GM10248 (cell line): ENCODE results near the gene ZNF414.

ENCODE experiments used
- CTCF ChIA-PET: fragments of 300-600 bp; sonication (Branson Sonifier 250); formaldehyde crosslinking; extraction: SDS; loops from one replicate; lab custom pipeline; 2021; ENCODE audit warnings: antibody characterized with exemption; lab: Yijun Ruan, JAX
- POLR2A ChIA-PET: fragments of 350-650 bp; sonication (Branson Sonifier 250); formaldehyde crosslinking; extraction: SDS; loops from one replicate; lab custom pipeline; 2020; ENCODE audit warnings: antibody characterized with exemption; lab: Yijun Ruan, JAX
- DNase-seq: peaks from one replicate; pipeline ENCODE4 v3.0.0; 2012; ENCODE audit errors: extremely low spot score
- TF ChIP-seq, protein P1 (sequence below): IDR thresholded peaks from 2 replicates; pipeline ENCODE4 v1.5.1; 2012; ENCODE audit warnings: mild to moderate bottlenecking, low read depth; ENCODE audit errors: extremely low read depth, missing control alignments, control extremely low read depth

The ZNF414 gene

DNA sequence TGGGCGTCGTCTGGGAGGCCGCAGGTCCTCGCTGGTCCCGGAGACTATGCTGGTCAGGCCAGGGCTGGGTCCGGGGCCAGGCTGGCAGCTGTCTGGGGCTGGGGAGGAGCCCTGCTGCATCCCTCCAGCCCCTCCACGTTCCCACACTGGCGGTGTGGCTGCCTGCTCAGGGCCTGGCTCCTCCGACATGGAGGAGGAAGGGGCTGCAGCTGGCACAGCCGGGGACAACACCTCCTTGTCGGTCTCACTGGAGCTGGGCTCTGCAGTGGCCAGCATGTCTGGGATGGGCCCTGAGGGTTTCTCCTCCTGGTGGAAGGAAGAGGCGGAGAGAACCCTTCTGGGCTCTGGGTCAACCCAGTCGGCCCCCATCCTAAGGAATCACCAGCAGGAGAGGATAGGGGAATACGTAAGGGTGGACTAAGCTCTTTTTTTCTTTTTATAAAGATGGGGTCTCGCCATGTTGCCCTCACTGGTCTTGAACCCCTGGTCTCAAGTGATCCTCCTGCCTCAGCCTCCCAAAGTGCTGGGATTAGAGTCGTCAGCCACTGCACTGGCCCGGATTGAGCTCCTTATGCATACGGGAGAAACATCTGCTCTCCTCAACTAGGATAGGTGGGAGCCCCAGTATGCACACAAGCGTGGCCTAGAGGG, 806 bp downstream of the ZNF414 start:
- CTCF ChIA-PET = interaction anchor here (0.7 to 2.5 kb wide), 8 partner anchors 11 to 159 kb away, joined by 3 to 23 read pairs (median 6); partner anchors contain the start of gene MARCHF2
- no peak for DNase-seq

DNA sequence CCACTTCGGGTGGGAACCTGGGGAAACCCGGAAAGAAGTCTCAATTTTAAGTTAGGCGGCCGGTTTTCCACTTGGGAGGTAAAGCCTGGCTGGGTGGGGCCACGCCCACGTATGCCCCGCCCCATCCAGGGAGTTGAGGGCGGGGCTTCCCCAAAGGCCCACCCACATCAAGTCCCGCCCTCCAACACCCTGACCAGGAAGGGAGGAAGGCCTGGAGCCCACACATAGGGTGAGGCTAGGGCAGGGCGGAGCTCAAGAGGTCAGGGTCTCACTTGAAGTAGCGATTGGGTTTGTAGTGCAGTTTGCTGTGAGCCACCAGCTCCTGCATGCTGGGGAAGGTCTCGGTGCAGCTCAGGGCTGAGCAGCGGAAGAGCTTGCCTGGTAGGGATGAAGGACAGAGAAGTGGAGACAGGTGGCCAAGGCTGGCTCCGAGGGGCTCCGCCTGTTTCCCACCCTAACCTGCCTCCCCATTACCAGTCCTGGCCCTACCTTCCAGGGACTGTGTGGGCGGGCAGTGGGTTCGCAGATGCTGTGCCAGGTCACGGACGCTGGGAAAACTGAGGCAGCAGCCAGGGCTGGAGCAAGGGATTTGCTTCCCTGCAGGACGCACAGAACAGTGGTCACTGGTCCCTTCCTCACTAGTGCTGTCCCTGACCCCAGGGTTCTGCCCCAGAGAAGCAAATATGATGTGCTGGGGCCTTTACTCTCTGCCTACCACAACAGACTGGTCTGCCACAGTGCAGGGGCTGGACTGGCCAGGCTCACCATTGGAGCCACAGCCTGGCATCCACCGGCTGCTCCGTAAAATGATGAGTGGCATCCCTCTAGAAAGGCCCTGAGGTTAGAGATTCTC, 1.6 kb downstream of the ZNF414 start:
- DNase-seq = no peak
- ChIA-PET CTCF (interaction anchor here (1.5 to 2.5 kb wide), 3 partner anchors 17 to 68 kb away, joined by 3 to 23 read pairs (median 7); no protein-coding TSS in a partner anchor), POLR2A (interaction anchor here (0.5 to 1.7 kb wide), 3 partner anchors 16 to 60 kb away, joined by 3 to 9 read pairs (median 4); no protein-coding TSS in a partner anchor)
- TF ChIP-seq, protein P1, sequence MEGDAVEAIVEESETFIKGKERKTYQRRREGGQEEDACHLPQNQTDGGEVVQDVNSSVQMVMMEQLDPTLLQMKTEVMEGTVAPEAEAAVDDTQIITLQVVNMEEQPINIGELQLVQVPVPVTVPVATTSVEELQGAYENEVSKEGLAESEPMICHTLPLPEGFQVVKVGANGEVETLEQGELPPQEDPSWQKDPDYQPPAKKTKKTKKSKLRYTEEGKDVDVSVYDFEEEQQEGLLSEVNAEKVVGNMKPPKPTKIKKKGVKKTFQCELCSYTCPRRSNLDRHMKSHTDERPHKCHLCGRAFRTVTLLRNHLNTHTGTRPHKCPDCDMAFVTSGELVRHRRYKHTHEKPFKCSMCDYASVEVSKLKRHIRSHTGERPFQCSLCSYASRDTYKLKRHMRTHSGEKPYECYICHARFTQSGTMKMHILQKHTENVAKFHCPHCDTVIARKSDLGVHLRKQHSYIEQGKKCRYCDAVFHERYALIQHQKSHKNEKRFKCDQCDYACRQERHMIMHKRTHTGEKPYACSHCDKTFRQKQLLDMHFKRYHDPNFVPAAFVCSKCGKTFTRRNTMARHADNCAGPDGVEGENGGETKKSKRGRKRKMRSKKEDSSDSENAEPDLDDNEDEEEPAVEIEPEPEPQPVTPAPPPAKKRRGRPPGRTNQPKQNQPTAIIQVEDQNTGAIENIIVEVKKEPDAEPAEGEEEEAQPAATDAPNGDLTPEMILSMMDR = no peak

More for the DNA sequence above, 806 bp downstream of the ZNF414 start:
- TF ChIP-seq, protein P1 = no peak
- POLR2A ChIA-PET = interaction anchor here (0.5 to 1.7 kb wide), 9 partner anchors 11 to 517 kb away, joined by 3 to 9 read pairs (median 4); partner anchors contain the start of genes HNRNPM, NDUFA7, RAB11B and RPS28

DNA sequence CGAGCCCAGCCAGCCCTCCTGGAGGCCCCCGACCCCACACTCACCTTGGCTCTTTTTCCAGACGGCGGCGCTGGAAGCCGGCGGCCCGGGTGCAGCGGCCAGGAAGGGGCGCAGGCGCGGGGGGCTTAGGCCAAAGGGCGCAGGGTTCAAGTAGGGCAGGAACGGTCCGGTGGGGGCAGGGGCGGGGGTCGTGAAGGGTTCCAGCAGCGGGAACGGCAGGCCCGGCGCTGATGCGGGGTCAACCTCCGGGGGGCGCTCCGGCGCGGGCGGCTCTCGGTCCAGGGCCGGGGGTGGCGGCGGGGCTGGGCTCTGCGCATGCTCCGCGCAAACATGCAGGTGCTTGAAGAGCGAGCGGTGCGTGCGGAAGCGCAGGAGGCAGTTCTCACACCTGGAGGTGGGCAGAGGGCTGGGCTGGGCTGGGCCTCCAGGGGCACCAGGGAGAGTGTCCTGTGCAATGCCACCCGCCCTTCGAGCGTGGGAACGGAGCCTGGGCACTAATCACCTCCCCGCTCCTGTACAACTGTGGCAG, 2.3 kb downstream of the ZNF414 start:
- TF ChIP-seq, protein P1 = no peak
- no peak for DNase-seq
- ChIA-PET CTCF (no interaction called here), POLR2A (no interaction called here)

GRCh38 chr19:8510589-8511115, 3.3 kb downstream of the ZNF414 start:
- POLR2A ChIA-PET = no interaction called here
- TF ChIP-seq, protein P1 = no peak
- CTCF ChIA-PET = no interaction called here
- no peak for DNase-seq

- ChIA-PET POLR2A (no interaction called here), CTCF (interaction anchor here (0.9 to 4.1 kb wide), 13 partner anchors 10 to 153 kb away, joined by 3 to 20 read pairs (median 5); partner anchors contain the start of gene MYO1F)
- no peak for DNase-seq
- TF ChIP-seq, protein P1 = no peak
Measured at GRCh38 chr19:8506402-8506957, 7.5 kb downstream of the ZNF414 start.
